Measurements from ENCODE around the gene THBS2. TPM values are rescaled to one million over a fixed set of nuclear protein-coding genes. Genes with fewer than 3 reads are reported as not detected.

The THBS2 gene
- total and polyA plus RNA-seq, 3 donors from 2014 or later = 4.8 to 17.9 (median 7.6) TPM

DNA sequence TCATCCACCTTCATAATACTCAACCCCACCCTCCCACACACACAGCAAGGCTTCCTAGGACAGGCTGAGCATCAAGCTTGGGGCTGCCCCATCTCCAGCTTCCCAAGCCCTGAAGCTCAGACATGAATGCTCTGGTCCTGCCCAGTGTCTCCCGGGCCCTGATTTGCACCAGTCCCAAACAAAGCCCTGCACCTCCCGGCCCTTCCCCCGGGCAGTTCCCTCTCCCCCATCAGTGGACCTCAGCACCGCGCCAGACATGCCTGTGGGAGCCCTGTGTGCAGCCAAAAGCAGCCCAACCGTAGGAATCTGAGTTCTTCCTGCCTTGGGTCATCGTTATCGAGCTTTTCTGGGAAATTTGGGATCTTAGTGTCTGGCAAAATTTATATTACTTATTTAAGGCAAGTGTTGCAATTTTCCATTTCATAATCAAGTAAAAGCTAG is 63.5 kb downstream of the THBS2 start:
- Histone ChIP-seq H3K4me1 (no peaks in the 10 kb centered on the region), H3K27me3 (no peaks in the 10 kb centered on the region), H3K27ac (peak overlapping the region in 1 of 2 donors; percentile 46), H3K4me3 (no peak overlapping the region), H3K9me3 (no peaks in the 10 kb centered on the region), H3K36me3 (ENCODE audit: low read depth, missing control alignments) (no peaks in the 10 kb centered on the region)
- intact Hi-C loops (cut with DNase I; ENCODE audit: low total_unique reads) = no loop called here
- TF ChIP-seq, protein P1, sequence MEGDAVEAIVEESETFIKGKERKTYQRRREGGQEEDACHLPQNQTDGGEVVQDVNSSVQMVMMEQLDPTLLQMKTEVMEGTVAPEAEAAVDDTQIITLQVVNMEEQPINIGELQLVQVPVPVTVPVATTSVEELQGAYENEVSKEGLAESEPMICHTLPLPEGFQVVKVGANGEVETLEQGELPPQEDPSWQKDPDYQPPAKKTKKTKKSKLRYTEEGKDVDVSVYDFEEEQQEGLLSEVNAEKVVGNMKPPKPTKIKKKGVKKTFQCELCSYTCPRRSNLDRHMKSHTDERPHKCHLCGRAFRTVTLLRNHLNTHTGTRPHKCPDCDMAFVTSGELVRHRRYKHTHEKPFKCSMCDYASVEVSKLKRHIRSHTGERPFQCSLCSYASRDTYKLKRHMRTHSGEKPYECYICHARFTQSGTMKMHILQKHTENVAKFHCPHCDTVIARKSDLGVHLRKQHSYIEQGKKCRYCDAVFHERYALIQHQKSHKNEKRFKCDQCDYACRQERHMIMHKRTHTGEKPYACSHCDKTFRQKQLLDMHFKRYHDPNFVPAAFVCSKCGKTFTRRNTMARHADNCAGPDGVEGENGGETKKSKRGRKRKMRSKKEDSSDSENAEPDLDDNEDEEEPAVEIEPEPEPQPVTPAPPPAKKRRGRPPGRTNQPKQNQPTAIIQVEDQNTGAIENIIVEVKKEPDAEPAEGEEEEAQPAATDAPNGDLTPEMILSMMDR (IDR thresholded peaks at IDR 0.05) = no peak
- no peak for TF ChIP-seq POLR2A (IDR thresholded peaks at IDR 0.05)
- WGBS, 2 donors = 61 to 64% methylated on average over 8 of the region's 8 CpGs
- peak; percentile 63 for DNase-seq

DNA sequence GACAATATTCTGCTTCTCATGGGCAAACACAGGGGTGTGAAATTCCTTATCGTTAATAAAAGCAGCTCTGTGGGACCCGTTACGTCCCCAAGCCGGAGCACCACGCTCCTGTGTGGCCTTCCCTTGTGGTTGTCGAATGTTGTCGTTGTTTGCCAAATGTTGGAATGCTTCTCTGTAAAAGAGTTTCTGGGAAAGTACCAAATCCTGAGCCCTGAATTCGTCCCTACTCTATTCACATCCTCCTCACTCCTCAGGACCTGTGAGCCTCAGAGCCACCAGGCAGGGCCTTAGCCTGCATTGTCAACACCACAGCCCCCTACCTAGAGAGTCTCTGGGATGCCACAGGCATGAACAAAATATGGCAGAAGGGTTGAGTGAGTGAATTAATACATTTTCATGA is 64.0 kb downstream of the THBS2 start:
- WGBS, 2 donors = 41 to 56% methylated on average over 8 of the region's 8 CpGs
- Histone ChIP-seq H3K4me1 (no peaks in the 10 kb centered on the region), H3K27me3 (no peaks in the 10 kb centered on the region), H3K27ac (peak overlapping the region in 1 of 2 donors; percentile 46), H3K4me3 (no peak overlapping the region), H3K9me3 (no peaks in the 10 kb centered on the region), H3K36me3 (ENCODE audit: low read depth, missing control alignments) (no peaks in the 10 kb centered on the region)
- no peak for DNase-seq
- intact Hi-C loops (cut with DNase I; ENCODE audit: low total_unique reads) = no loop called here
- TF ChIP-seq, protein P1 (IDR thresholded peaks at IDR 0.05) = no peak
- TF ChIP-seq POLR2A (IDR thresholded peaks at IDR 0.05) = no peak

DNA sequence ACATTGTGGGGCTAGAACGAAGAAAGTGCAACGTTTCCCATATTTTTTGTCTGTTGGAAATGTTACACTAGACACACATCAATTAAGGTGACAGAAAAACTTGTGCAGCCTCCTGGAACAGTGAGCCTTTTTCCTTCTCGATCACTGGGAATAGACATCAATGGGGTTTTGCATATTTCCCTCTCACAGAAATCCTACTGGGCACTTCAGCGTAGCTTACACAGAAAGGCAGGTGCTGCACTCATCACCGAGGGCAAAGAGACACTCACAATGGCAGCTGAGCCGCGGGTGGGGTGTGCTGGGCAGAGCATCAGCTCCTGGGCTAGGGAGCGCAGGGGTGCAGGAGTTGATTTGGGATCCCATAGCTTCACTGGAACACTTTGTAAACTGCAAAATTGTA is 64.5 kb downstream of the THBS2 start:
- Histone ChIP-seq H3K9me3 (no peaks in the 10 kb centered on the region), H3K4me1 (no peaks in the 10 kb centered on the region), H3K4me3 (no peak overlapping the region), H3K27ac (peak overlapping the region in 1 of 2 donors; percentile 46), H3K36me3 (ENCODE audit: low read depth, missing control alignments) (no peaks in the 10 kb centered on the region), H3K27me3 (no peaks in the 10 kb centered on the region)
- DNase-seq = no peak
- intact Hi-C loops (cut with DNase I; ENCODE audit: low total_unique reads) = no loop called here
- no peak for TF ChIP-seq POLR2A (IDR thresholded peaks at IDR 0.05)
- TF ChIP-seq, protein P1 (IDR thresholded peaks at IDR 0.05) = no peak
- 64 to 66% methylated on average over 8 of the region's 8 CpGs for WGBS, 2 donors

DNA sequence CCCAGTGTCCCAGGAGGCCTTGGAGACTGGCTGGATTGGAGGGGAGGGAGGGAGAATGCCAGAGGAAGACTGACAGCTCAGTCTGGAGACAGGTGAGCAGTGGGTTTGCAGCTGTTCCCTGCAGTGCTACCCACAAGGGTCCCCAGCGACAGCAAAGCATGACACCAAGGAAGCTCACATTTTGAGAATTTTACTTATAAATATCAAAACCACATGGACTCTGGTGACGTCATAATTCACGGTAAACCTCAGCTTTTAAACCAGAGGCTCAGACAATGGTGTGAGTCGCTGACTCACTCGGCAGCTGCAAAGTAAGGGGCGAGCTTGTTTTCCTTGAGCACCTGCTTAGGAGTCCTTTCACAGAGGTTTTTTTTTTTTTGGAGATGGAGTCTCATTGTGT is 65.2 kb downstream of the THBS2 start:
- H3K9me3 ChIP-seq = no peaks in the 10 kb centered on the region
- 89 to 92% methylated on average over 6 of the region's 6 CpGs for WGBS, 2 donors
- intact Hi-C loops (cut with DNase I; ENCODE audit: low total_unique reads) = no loop called here
- TF ChIP-seq, protein P1 (IDR thresholded peaks at IDR 0.05) = no peak
- no peak for TF ChIP-seq POLR2A (IDR thresholded peaks at IDR 0.05)
- H3K4me1 ChIP-seq = no peaks in the 10 kb centered on the region
- no peaks in the 10 kb centered on the region for H3K36me3 ChIP-seq (ENCODE audit: low read depth, missing control alignments)
- no peak overlapping the region for H3K27ac ChIP-seq
- no peaks in the 10 kb centered on the region for H3K27me3 ChIP-seq
- no peak overlapping the region for H3K4me3 ChIP-seq
- DNase-seq = no peak

DNA sequence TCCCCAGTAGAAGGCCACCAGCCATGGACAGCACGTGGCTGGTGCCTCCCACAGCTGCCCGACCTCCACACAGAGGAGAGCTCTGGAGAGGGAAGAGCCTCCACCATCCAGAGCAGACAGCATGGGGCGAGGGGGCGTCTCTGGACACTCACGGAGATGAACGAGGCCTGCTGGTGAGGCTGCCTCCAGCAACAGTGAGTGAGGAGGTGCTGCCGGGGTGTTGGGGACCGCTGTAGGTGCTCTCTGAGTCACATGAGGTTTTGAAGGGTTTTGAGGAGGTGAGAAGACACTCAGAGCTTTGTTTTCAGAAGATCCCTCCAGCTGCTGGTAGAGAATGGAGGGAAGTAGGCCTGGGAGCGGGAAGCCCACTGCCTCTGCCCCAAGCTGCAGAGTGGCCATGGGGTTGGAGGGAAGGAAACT is 65.6 kb downstream of the THBS2 start:
- H3K27me3 ChIP-seq = no peaks in the 10 kb centered on the region
- no peak overlapping the region for H3K27ac ChIP-seq
- H3K36me3 ChIP-seq (ENCODE audit: low read depth, missing control alignments) = no peaks in the 10 kb centered on the region
- H3K4me1 ChIP-seq = no peaks in the 10 kb centered on the region
- TF ChIP-seq POLR2A (IDR thresholded peaks at IDR 0.05) = no peak
- TF ChIP-seq, protein P1 (IDR thresholded peaks at IDR 0.05) = no peak
- 81 to 85% methylated on average over 8 of the region's 9 CpGs for WGBS, 2 donors
- H3K9me3 ChIP-seq = no peaks in the 10 kb centered on the region
- DNase-seq = no peak
- H3K4me3 ChIP-seq = no peak overlapping the region
- intact Hi-C loops (cut with DNase I; ENCODE audit: low total_unique reads) = no loop called here
